ENCODE measurements around the gene PLVAP.

GRCh38 chr19:17311455-17312188 lies 65.5 kb downstream of the PLVAP start:
- TF ChIP-seq CTCF (conservative IDR thresholded peaks at IDR 0.05; ENCODE audit: low read depth in 2 of 2), result no peak
- TF ChIP-seq ZNF114 (CRISPR knock-in tag; IDR thresholded peaks at IDR 0.05), result no peak
- TF ChIP-seq POLR2AphosphoS5 (IDR thresholded peaks at IDR 0.05; ENCODE audit: low read depth), result no peak
- no peak for TF ChIP-seq ZNF331 (CRISPR knock-in tag; IDR thresholded peaks at IDR 0.05; ENCODE audit: low read depth)
- TF ChIP-seq CREB1 (CRISPR knock-in tag; IDR thresholded peaks at IDR 0.05; ENCODE audit: low read depth), result no peak
- TF ChIP-seq REST (IDR thresholded peaks at IDR 0.05; ENCODE audit: unreplicated experiment), result no peak
- TF ChIP-seq EZH2 (IDR thresholded peaks at IDR 0.05; ENCODE audit: low read depth, unreplicated experiment), result no peak
- TF ChIP-seq EZH2phosphoT487 (IDR thresholded peaks at IDR 0.05; ENCODE audit: unreplicated experiment), result no peak
- no peak for TF ChIP-seq JUNB (IDR thresholded peaks at IDR 0.05; ENCODE audit: unreplicated experiment)
- TF ChIP-seq ETS1 (IDR thresholded peaks at IDR 0.05), result no peak
- no peak for TF ChIP-seq ZNF462 (CRISPR knock-in tag; IDR thresholded peaks at IDR 0.05)
